K562 (cell line): ENCODE measurements around the gene ALOX12B. TPM values are rescaled to one million over a fixed set of nuclear protein-coding genes. Genes with fewer than 3 reads are reported as not detected.

ENCODE experiments used
- ATAC-seq: fragments of 200-7000 bp; cut with Tn5 transposase; 3 replicates; pipeline ENCODE4 v1.9.1; 2020; ENCODE audit warnings: moderate library complexity
- BruUV-seq: library from RNA; stranded (reverse); fragments of 400-500 nt; replicated peaks from 2 replicates; lab custom pipeline; 2021; lab: Mats Ljungman, UMichigan
- CTCF ChIA-PET: fragments of 300-600 bp; formaldehyde crosslinking; extraction: SDS; loops from one replicate; lab custom pipeline; 2021; ENCODE audit warnings: low intra/inter-chr PET ratio; lab: Yijun Ruan, JAX
- POLR2A ChIA-PET: fragments of 300-600, 350-650 bp; sonication (Branson Sonifier 250); formaldehyde crosslinking; extraction: SDS; loops from one replicate; lab custom pipeline; 2021; ENCODE audit warnings: antibody characterized with exemption, inconsistent platforms; lab: Yijun Ruan, JAX
- DNase-seq, 4 experiments: peaks; one replicate each; pipeline versions ENCODE4 v3.0.0 to v3.0.0-alpha.2; 2011 to 2018; ENCODE audit warnings: low spot score in 3 of 4, mixed read lengths in 3 of 4; ENCODE audit errors: extremely low read depth in 1 of 4
- FAIRE-seq: peaks from 2 replicates; lab custom pipeline; 2011; peaks lifted over from hg19 to GRCh38; lab: Jason Lieb, UNC
- H2AFZ ChIP-seq: 2 replicates; pipeline ENCODE4 v1.6.0; 2011; ENCODE audit warnings: low read depth, low read length, control low read depth, inconsistent platforms
- H3K27ac ChIP-seq: fragments of 200-600 bp; 3 replicates; pipeline ENCODE4 v1.8.0; 2011; ENCODE audit warnings: low read depth, mild to moderate bottlenecking, control low read depth, inconsistent platforms, low read length, moderate library complexity, mixed read lengths; ENCODE audit errors: extremely low read depth
- H3K27me3 ChIP-seq, 2 experiments: fragments of 300-600 bp in 1 of 2; 2 replicates in 1 of 2; 3 replicates in 1 of 2; pipeline versions ENCODE4 v1.6.0 to v1.8.0; 2011; ENCODE audit warnings: inconsistent platforms in 2 of 2, low read length in 2 of 2, mild to moderate bottlenecking in 1 of 2, mixed read lengths in 1 of 2, moderate library complexity in 1 of 2; ENCODE audit not compliant: control insufficient read depth in 2 of 2, insufficient read depth in 2 of 2
- H3K36me3 ChIP-seq: fragments of 300-600 bp; 3 replicates; pipeline ENCODE4 v1.8.0; 2011; ENCODE audit warnings: mild to moderate bottlenecking, low read length, inconsistent platforms; ENCODE audit not compliant: control insufficient read depth, insufficient read depth
- H3K4me1 ChIP-seq, 2 experiments: fragments of 200-600 bp in 1 of 2; replicated peaks in 1 of 2; 2 replicates in 1 of 2; 3 replicates in 1 of 2; pipeline versions ENCODE4 v1.5.1 to v1.8.0; 2011; ENCODE audit warnings: inconsistent platforms in 2 of 2, low read length in 2 of 2, mild to moderate bottlenecking in 1 of 2, mixed read lengths in 1 of 2, moderate library complexity in 1 of 2; ENCODE audit not compliant: control insufficient read depth in 2 of 2, insufficient read depth in 2 of 2
- H3K4me2 ChIP-seq: 2 replicates; pipeline ENCODE4 v1.6.1; 2011; ENCODE audit warnings: low read length, control low read depth, inconsistent platforms, mixed read lengths; ENCODE audit not compliant: insufficient read depth
- H3K4me3 ChIP-seq: fragments of 200-600 bp; sonication (generic), shearing (Covaris generic); 2 replicates; pipeline ENCODE4 v1.5.1; 2016; ENCODE audit warnings: control low read depth, inconsistent platforms
- H3K79me2 ChIP-seq: fragments of 200-600 bp; 3 replicates; pipeline ENCODE4 v1.8.0; 2011; ENCODE audit warnings: low read length, inconsistent platforms; ENCODE audit not compliant: control insufficient read depth, insufficient read depth
- H3K9ac ChIP-seq, 2 experiments: 2 replicates each; pipeline versions ENCODE4 v1.6.0 to v1.6.1; 2011; ENCODE audit warnings: low read depth in 2 of 2, low read length in 2 of 2, control low read depth in 1 of 2, inconsistent platforms in 1 of 2, mild to moderate bottlenecking in 1 of 2, mixed read lengths in 1 of 2; ENCODE audit not compliant: insufficient read depth in 1 of 2
- H3K9me1 ChIP-seq: one replicate; pipeline ENCODE4 v1.6.0; 2011; ENCODE audit warnings: inconsistent platforms, mild to moderate bottlenecking, low read length, moderate library complexity; ENCODE audit not compliant: control insufficient read depth, insufficient read depth
- H3K9me3 ChIP-seq: replicated peaks from 2 replicates; pipeline ENCODE4 v1.5.1; 2011; ENCODE audit warnings: low read depth, low read length, inconsistent platforms; ENCODE audit not compliant: control insufficient read depth, insufficient read depth
- H4K20me1 ChIP-seq: replicated peaks from 2 replicates; pipeline ENCODE4 v1.6.1; 2011; ENCODE audit warnings: low read length, inconsistent platforms, mixed read lengths; ENCODE audit not compliant: control insufficient read depth, insufficient read depth
- CBX3 ChIP-seq, 2 experiments: IDR thresholded peaks; 1 replicate in 1 of 2; 2 replicates in 1 of 2; pipeline ENCODE4 v1.6.1; 2012; ENCODE audit warnings: inconsistent platforms in 2 of 2, low read length in 2 of 2, borderline replicate concordance in 1 of 2, control low read depth in 1 of 2
- MAFF ChIP-seq: IDR thresholded peaks from 2 replicates; pipeline ENCODE4 v1.6.1; 2012; ENCODE audit warnings: low read length, improper control_type of control experiment
- PML ChIP-seq: IDR thresholded peaks from 2 replicates; pipeline ENCODE4 v1.6.1; 2012; ENCODE audit warnings: low read length, inconsistent platforms
- POLR2A ChIP-seq: fragments of 450-650 bp; conservative IDR thresholded peaks from 2 replicates; pipeline ENCODE4 v1.6.1; 2016
- POLR2AphosphoS5 ChIP-seq: IDR thresholded peaks from 2 replicates; pipeline ENCODE4 v1.6.1; 2011; ENCODE audit warnings: mild to moderate bottlenecking, low read depth, low read length, moderate library complexity; ENCODE audit not compliant: control insufficient read depth, insufficient read depth
- TBP ChIP-seq: optimal IDR thresholded peaks from 2 replicates; pipeline ENCODE3; 2011; ENCODE audit warnings: low read depth, low read length, improper control_type of control experiment
- ZBTB26 ChIP-seq: fragments of 450-650 bp; formaldehyde crosslinking; IDR thresholded peaks from 2 replicates; pipeline ENCODE4 v1.4.0; 2022; ENCODE audit warnings: missing genetic modification characterization
- ZNF695 ChIP-seq: fragments of 450-650 bp; formaldehyde crosslinking; IDR thresholded peaks from 2 replicates; pipeline ENCODE4 v1.4.0; 2020; ENCODE audit warnings: mild to moderate bottlenecking, moderate library complexity
- WGBS: fragments of 100-300 bp; shearing (Covaris generic); methylation state at CpG from one replicate; pipeline ENCODE4 v1.1.6; 2016; ENCODE audit warnings: low coverage, mixed read lengths; ENCODE audit not compliant: insufficient coverage; ENCODE audit errors: missing lambda C conversion rate; 5-methylcytosine and 5-hydroxymethylcytosine counted together
- in situ Hi-C: fragments of 300-500 bp; cut with MboI; formaldehyde crosslinking; loops from 4 replicates; pipeline ENCODE4 v1.15.0; 2018; ENCODE audit warnings: inconsistent platforms, mixed read lengths
- intact Hi-C: fragments of 100-400 bp; cut with micrococcal nuclease; formaldehyde crosslinking; loops from 2 replicates; pipeline ENCODE4 v1.14.2; 2022
- polyA plus RNA-seq, 8 experiments: library from polyadenylated mRNA; depleted of rRNA in 4 of 8; stranded (reverse) in 5 of 8; unstranded in 3 of 8; fragments of >200 nt; fragmentation: Nextera tagmentation in 2 of 8; fragmentation: Illumina TruSeq in 1 of 8; extraction: Ambion mirVana in 2 of 8; extraction: Trizol in 1 of 8; gene quantifications; 2 replicates each; pipeline versions ENCODE4 v1.2.1 to v1.2.3, GENCODE V29; 2011 to 2014; ENCODE audit warnings: inconsistent platforms in 1 of 8, missing spikeins in 1 of 8
- total RNA-seq, 7 experiments: library from RNA; depleted of rRNA in 6 of 7; stranded (reverse); fragments of >200 nt in 6 of 7; fragmentation: Illumina TruSeq in 2 of 7; extraction: Trizol in 2 of 7; gene quantifications; 2 replicates each; pipeline versions ENCODE4 v1.2.1 to v1.2.3, GENCODE V29; 2011 to 2021; ENCODE audit warnings: low replicate concordance in 1 of 7

ALOX12B gene
- total and polyA plus RNA-seq, 9 of the 15 experiments (the other 6 are each of a cell fraction or from before 2014, with no cell fraction given), result not detected

GRCh38 chr17:8110907-8111306 lies 23.4 kb upstream of the ALOX12B start:
- no peak overlapping the region for H3K27ac ChIP-seq
- H3K9me3 ChIP-seq, result no peaks in the 10 kb centered on the region
- BruUV-seq, result TSS peak; percentile 81
- no peaks in the 10 kb centered on the region for H3K9me1 ChIP-seq
- peaks cover 11 to 17% of the 10 kb centered on the region in 2 experiments for H3K27me3 ChIP-seq
- POLR2A ChIA-PET, result interaction anchor here (0.7 to 1.4 kb wide), 3 partner anchors 26 to 211 kb away, joined by 3 read pairs; no protein-coding TSS in a partner anchor
- H3K4me2 ChIP-seq, result no peak overlapping the region
- H3K4me3 ChIP-seq, result no peak overlapping the region
- no peaks in the 10 kb centered on the region for H3K36me3 ChIP-seq
- intact Hi-C loops, result loop anchor here (1.0 to 5.0 kb wide), 2 partner anchors 18 to 39 kb away; no protein-coding TSS in a partner anchor
- no peak for DNase-seq
- ATAC-seq, result peak; percentile 8; the same call in 2 of the 3 replicates
- peak overlapping the region in 1 of 2 experiments; percentile 10; a peak in 1 of 4 replicates for H3K9ac ChIP-seq
- 31% methylated on average over 6 of the region's 6 CpGs for WGBS
- no peak for TF ChIP-seq CBX3 (IDR thresholded peaks at IDR 0.05; ENCODE audit: borderline replicate concordance in 1 of 2, low read length in 2 of 2)
- TF ChIP-seq ZBTB26 (CRISPR knock-in tag), result no peak
- no peak for TF ChIP-seq ZNF695 (CRISPR knock-in tag)
- peak; percentile 83 for TF ChIP-seq TBP
- TF ChIP-seq POLR2AphosphoS5, result peak; percentile 54; the same call in 1 of the 2 replicates
- peak; percentile 39; the same call in 1 of the 2 replicates for TF ChIP-seq PML
- no peak for TF ChIP-seq MAFF
- peak; percentile 69 for TF ChIP-seq POLR2A
- H2AFZ ChIP-seq, result no peak overlapping the region
- no peaks in the 10 kb centered on the region for H3K79me2 ChIP-seq
- CTCF ChIA-PET, result interaction anchor here (0.8 to 4.4 kb wide), 3 partner anchors 17 to 50 kb away, joined by 4 to 24 read pairs (median 18); no protein-coding TSS in a partner anchor
- H3K4me1 ChIP-seq, result peaks cover 8 to 19% of the 10 kb centered on the region in 2 experiments; a peak in 4 of 5 replicates
- in situ Hi-C loops, result loop anchor here (5.0 kb wide), 1 partner anchor 34 kb away; no protein-coding TSS in a partner anchor
- no peak for FAIRE-seq
- H4K20me1 ChIP-seq, result no peaks in the 10 kb centered on the region
